CD14-positive monocyte (primary cell): Measurements from ENCODE around the gene TSHZ3. TPM values are rescaled to one million over a fixed set of nuclear protein-coding genes. Genes with fewer than 3 reads are reported as not detected.

Experiments used
- DNase-seq, 3 donors: peaks; one replicate each; pipeline ENCODE4 v3.0.0-alpha.2; 2011 to 2022
- H2AFZ ChIP-seq: 2 replicates; pipeline ENCODE4 v1.6.0; 2012; ENCODE audit warnings: mild to moderate bottlenecking, low read depth, low read length, inconsistent platforms; ENCODE audit not compliant: insufficient read depth, poor library complexity, severe bottlenecking
- H3K27ac ChIP-seq, 2 donors: 1 replicate in 1 of 2; 2 replicates in 1 of 2; pipeline ENCODE4 v1.5.1; 2012 to 2013; ENCODE audit warnings: low read length in 2 of 2, control low read depth in 1 of 2, inconsistent platforms in 1 of 2, low read depth in 1 of 2, mild to moderate bottlenecking in 1 of 2
- H3K27me3 ChIP-seq, 2 donors: one replicate each; pipeline versions ENCODE4 v1.6.0 to v1.6.1; 2011 to 2013; ENCODE audit warnings: low read length in 2 of 2; ENCODE audit not compliant: control insufficient read depth in 2 of 2, insufficient read depth in 2 of 2
- H3K36me3 ChIP-seq, 2 donors: replicated peaks in 1 of 2; 1 replicate in 1 of 2; 2 replicates in 1 of 2; pipeline versions ENCODE4 v1.5.1 to v1.6.1; 2012 to 2013; ENCODE audit warnings: low read length in 2 of 2, control low read depth in 1 of 2, inconsistent platforms in 1 of 2, mild to moderate bottlenecking in 1 of 2; ENCODE audit not compliant: insufficient read depth in 2 of 2, control insufficient read depth in 1 of 2
- H3K4me1 ChIP-seq, 2 donors: 1 replicate in 1 of 2; 2 replicates in 1 of 2; pipeline versions ENCODE4 v1.5.1 to v1.6.1; 2012 to 2013; ENCODE audit warnings: low read length in 2 of 2, control low read depth in 1 of 2, inconsistent platforms in 1 of 2, mild to moderate bottlenecking in 1 of 2, moderate library complexity in 1 of 2; ENCODE audit not compliant: insufficient read depth in 2 of 2, control insufficient read depth in 1 of 2
- H3K4me2 ChIP-seq: replicated peaks from 2 replicates; pipeline ENCODE3; 2012; ENCODE audit warnings: low read length, moderate library complexity, mild to moderate bottlenecking; ENCODE audit not compliant: poor library complexity, severe bottlenecking; ENCODE audit errors: extremely low read depth
- H3K4me3 ChIP-seq, 3 experiments: fragments of 200-600 bp in 1 of 3; sonication (generic) in 1 of 3; replicated peaks in 1 of 3; 1 replicate in 2 of 3; 2 replicates in 1 of 3; pipeline ENCODE4 v1.5.1; 2011 to 2013; ENCODE audit warnings: low read length in 3 of 3, mild to moderate bottlenecking in 3 of 3, control low read depth in 2 of 3, low read depth in 2 of 3, inconsistent platforms in 1 of 3, moderate library complexity in 1 of 3
- H3K79me2 ChIP-seq: 2 replicates; pipeline ENCODE4 v1.6.0; 2012; ENCODE audit warnings: mild to moderate bottlenecking, control low read depth, inconsistent platforms, low read length, moderate library complexity; ENCODE audit not compliant: insufficient read depth
- H3K9ac ChIP-seq: 2 replicates; pipeline ENCODE4 v1.6.0; 2017; ENCODE audit warnings: low read length, mild to moderate bottlenecking; ENCODE audit not compliant: insufficient read depth, poor library complexity, severe bottlenecking
- H3K9me3 ChIP-seq, 2 donors: replicated peaks in 1 of 2; 1 replicate in 1 of 2; 2 replicates in 1 of 2; pipeline versions ENCODE4 v1.5.1 to v1.6.1; 2012 to 2013; ENCODE audit warnings: low read length in 2 of 2, control low read depth in 1 of 2; ENCODE audit not compliant: control insufficient read depth in 1 of 2, insufficient read depth in 1 of 2
- H4K20me1 ChIP-seq: 2 replicates; pipeline ENCODE4 v1.6.0; 2012; ENCODE audit warnings: mild to moderate bottlenecking, low read length, control low read depth, moderate library complexity; ENCODE audit not compliant: insufficient read depth
- H3K27ac Mint-ChIP-seq, 7 donors: one replicate each; pipeline ENCODE4 v1.8.0; 2020; ENCODE audit warnings: mild to moderate bottlenecking in 7 of 7, mixed read lengths in 7 of 7, moderate library complexity in 6 of 7, inconsistent platforms in 2 of 7
- H3K27me3 Mint-ChIP-seq, 3 donors: one replicate each; pipeline ENCODE4 v1.8.0; 2021 to 2022; ENCODE audit warnings: low read depth in 3 of 3, mild to moderate bottlenecking in 3 of 3, mixed read lengths in 3 of 3, moderate library complexity in 3 of 3, inconsistent platforms in 1 of 3
- H3K36me3 Mint-ChIP-seq, 2 donors: one replicate each; pipeline ENCODE4 v1.8.0; 2020; ENCODE audit warnings: mixed read lengths in 2 of 2, inconsistent platforms in 1 of 2, mild to moderate bottlenecking in 1 of 2
- H3K4me1 Mint-ChIP-seq: one replicate; pipeline ENCODE4 v1.8.0; 2020; ENCODE audit warnings: mild to moderate bottlenecking, mixed read lengths
- H3K4me3 Mint-ChIP-seq, 2 donors: one replicate each; pipeline ENCODE4 v1.8.0; 2020; ENCODE audit warnings: mild to moderate bottlenecking in 2 of 2, mixed read lengths in 2 of 2, moderate library complexity in 1 of 2
- H3K9me3 Mint-ChIP-seq, 7 donors: one replicate each; pipeline ENCODE4 v1.8.0; 2020 to 2022; ENCODE audit warnings: mixed read lengths in 7 of 7, mild to moderate bottlenecking in 6 of 7, moderate library complexity in 6 of 7, inconsistent platforms in 2 of 7
- WGBS: methylation state at CpG from one replicate; pipeline ENCODE4 v1.1.5; 2013; ENCODE audit warnings: missing lambda C conversion rate; ENCODE audit not compliant: insufficient coverage; 5-methylcytosine and 5-hydroxymethylcytosine counted together
- intact Hi-C, 2 donors: fragments of 100-400 bp; cut with micrococcal nuclease; formaldehyde crosslinking; loops; one replicate each; pipeline versions ENCODE4 v1.15.0 to v1.15.1; 2023
- polyA plus RNA-seq, 3 donors: library from polyadenylated mRNA; depleted of rRNA in 1 of 3; unstranded in 2 of 3; stranded (reverse) in 1 of 3; fragments of 300-500 nt in 2 of 3; fragments of >200 nt in 1 of 3; fragmentation: Illumina TruSeq in 2 of 3; gene quantifications; 1 replicate in 2 of 3; 2 replicates in 1 of 3; pipeline ENCODE4 v1.2.3, GENCODE V29; 2012 to 2021
- TF ChIP-seq, protein P1 (sequence below): fragments of 200-600 bp; IDR thresholded peaks from one replicate; pipeline ENCODE4 v1.8.0; 2022; ENCODE audit warnings: antibody characterized with exemption, mild to moderate bottlenecking

The TSHZ3 gene
- polyA plus RNA-seq, 3 donors, result 2.3 to 5.8 (median 3.3) TPM

DNA sequence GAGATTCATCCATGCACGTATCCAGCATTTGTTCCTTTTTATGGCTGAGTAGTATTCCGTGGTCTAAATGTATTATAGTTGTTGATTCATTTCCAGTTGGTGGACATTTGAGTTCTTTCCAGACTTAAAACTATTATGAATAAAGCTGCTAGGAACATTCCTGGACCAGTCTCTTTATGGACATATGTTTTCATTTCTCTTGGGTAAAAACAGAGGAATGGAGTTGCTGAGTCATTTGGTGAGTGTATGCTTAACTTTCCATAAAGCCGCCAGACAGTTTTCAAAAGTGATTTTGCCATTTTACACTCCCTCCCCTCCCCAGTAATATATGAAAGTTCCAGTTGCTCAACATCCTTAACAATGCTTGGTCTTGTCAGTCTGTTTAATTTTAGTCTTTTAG, 116.4 kb downstream of the TSHZ3 start:
- intact Hi-C loops, result no loop called here
- Histone ChIP-seq H3K4me3 (no peak overlapping the region), H3K9me3 (no peaks in the 10 kb centered on the region), H3K4me2 (no peak overlapping the region), H3K79me2 (no peaks in the 10 kb centered on the region), H2AFZ (no peak overlapping the region), H3K27me3 (peaks cover 3 to 4% of the 10 kb centered on the region in 2 donors), H3K4me1 (no peaks in the 10 kb centered on the region), H3K9ac (no peak overlapping the region), H3K36me3 (no peaks in the 10 kb centered on the region), H3K27ac (no peak overlapping the region), H4K20me1 (no peaks in the 10 kb centered on the region)
- peak overlapping the region in 1 of 2 donors; percentile 1 for H3K4me3 Mint-ChIP-seq
- DNase-seq, result no peak
- peaks cover 9 to 21% (median 20%) of the 10 kb centered on the region in 3 donors for H3K27me3 Mint-ChIP-seq
- no CpG with 5 or more reads among the region's 3 CpGs for WGBS
- peaks cover 4% of the 10 kb centered on the region for H3K4me1 Mint-ChIP-seq
- H3K27ac Mint-ChIP-seq, result no peak overlapping the region
- TF ChIP-seq, protein P1, sequence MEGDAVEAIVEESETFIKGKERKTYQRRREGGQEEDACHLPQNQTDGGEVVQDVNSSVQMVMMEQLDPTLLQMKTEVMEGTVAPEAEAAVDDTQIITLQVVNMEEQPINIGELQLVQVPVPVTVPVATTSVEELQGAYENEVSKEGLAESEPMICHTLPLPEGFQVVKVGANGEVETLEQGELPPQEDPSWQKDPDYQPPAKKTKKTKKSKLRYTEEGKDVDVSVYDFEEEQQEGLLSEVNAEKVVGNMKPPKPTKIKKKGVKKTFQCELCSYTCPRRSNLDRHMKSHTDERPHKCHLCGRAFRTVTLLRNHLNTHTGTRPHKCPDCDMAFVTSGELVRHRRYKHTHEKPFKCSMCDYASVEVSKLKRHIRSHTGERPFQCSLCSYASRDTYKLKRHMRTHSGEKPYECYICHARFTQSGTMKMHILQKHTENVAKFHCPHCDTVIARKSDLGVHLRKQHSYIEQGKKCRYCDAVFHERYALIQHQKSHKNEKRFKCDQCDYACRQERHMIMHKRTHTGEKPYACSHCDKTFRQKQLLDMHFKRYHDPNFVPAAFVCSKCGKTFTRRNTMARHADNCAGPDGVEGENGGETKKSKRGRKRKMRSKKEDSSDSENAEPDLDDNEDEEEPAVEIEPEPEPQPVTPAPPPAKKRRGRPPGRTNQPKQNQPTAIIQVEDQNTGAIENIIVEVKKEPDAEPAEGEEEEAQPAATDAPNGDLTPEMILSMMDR, result no peak
- no peaks in the 10 kb centered on the region for H3K9me3 Mint-ChIP-seq
- H3K36me3 Mint-ChIP-seq, result no peaks in the 10 kb centered on the region

DNA sequence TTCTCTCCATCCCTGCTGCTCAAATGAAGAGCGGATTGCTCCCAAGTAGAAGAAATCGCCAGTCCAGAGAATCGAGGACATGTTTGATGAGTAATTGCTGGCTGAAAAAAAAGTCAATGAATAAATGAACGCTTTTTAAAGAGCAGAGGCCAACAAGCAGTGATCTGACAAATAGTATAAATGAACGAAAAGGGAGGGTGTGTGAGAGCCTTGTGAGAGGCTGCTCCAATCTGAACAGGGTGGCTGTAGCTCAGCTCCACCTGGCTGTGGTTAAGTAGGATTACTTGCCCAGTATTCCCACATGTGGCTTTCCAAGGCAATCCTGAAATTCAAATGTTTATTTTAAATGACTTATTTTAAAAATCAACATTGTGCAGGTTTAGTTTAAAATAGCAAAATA, 117.1 kb downstream of the TSHZ3 start:
- no peak overlapping the region for H3K4me3 Mint-ChIP-seq

More for the DNA sequence above, 117.1 kb downstream of the TSHZ3 start:
- DNase-seq, result no peak
- no peaks in the 10 kb centered on the region for H3K36me3 ChIP-seq
- Mint-ChIP-seq H3K27ac (no peak overlapping the region), H3K36me3 (no peaks in the 10 kb centered on the region), H3K27me3 (peaks cover 9 to 23% (median 20%) of the 10 kb centered on the region in 3 donors), H3K4me1 (peaks cover 4% of the 10 kb centered on the region), H3K9me3 (peaks cover 0 to 5% (median 0%) of the 10 kb centered on the region in 7 donors)
- no peaks in the 10 kb centered on the region for H3K79me2 ChIP-seq
- H3K9ac ChIP-seq, result no peak overlapping the region
- 86% methylated on average over 5 of the region's 5 CpGs for WGBS
- H3K4me2 ChIP-seq, result no peak overlapping the region
- no peak overlapping the region for H3K27ac ChIP-seq
- intact Hi-C loops, result no loop called here
- H3K4me3 ChIP-seq, result no peak overlapping the region
- TF ChIP-seq, protein P1, result no peak
- no peaks in the 10 kb centered on the region for H4K20me1 ChIP-seq
- H3K4me1 ChIP-seq, result no peaks in the 10 kb centered on the region
- H2AFZ ChIP-seq, result no peak overlapping the region
- H3K27me3 ChIP-seq, result peaks cover 3 to 4% of the 10 kb centered on the region in 2 donors
- H3K9me3 ChIP-seq, result no peaks in the 10 kb centered on the region
